HG02610 (cell line): ENCODE results near the gene EFHC1.
A peak's percentile ranks its signal among the peaks of the same experiment; 100 is the strongest.

Source experiments
- ATAC-seq: cut with Tn5 transposase; IDR thresholded peaks from one replicate; pipeline ENCODE4 v1.9.1; 2021; ENCODE audit warnings: mild to moderate bottlenecking, moderate library complexity; ENCODE audit not compliant: unreplicated experiment

The EFHC1 gene

GRCh38 chr6:52537001-52537753, 117.0 kb downstream of the EFHC1 start:
- peak; percentile 76 for ATAC-seq

GRCh38 chr6:52538252-52538900, 118.2 kb downstream of the EFHC1 start:
- no peak for ATAC-seq

GRCh38 chr6:52538901-52539354, 118.8 kb downstream of the EFHC1 start:
- no peak for ATAC-seq

- ATAC-seq = no peak
These were observed 119.5 kb downstream of the EFHC1 start for GRCh38 chr6:52539607-52540006.

- ATAC-seq = no peak
These were observed 120.3 kb downstream of the EFHC1 start for GRCh38 chr6:52540286-52540902.

- ATAC-seq = no peak
These were observed 121.0 kb downstream of the EFHC1 start for GRCh38 chr6:52541135-52541534.

GRCh38 chr6:52543262-52543661, 123.1 kb downstream of the EFHC1 start:
- no peak for ATAC-seq

GRCh38 chr6:52543729-52544601, 123.8 kb downstream of the EFHC1 start:
- no peak for ATAC-seq

GRCh38 chr6:52544602-52545405, 124.7 kb downstream of the EFHC1 start:
- no peak for ATAC-seq

- peak; percentile 41 for ATAC-seq
These were observed 125.4 kb downstream of the EFHC1 start for GRCh38 chr6:52545406-52546119.

- peak; percentile 80 for ATAC-seq
These were observed 126.0 kb downstream of the EFHC1 start for GRCh38 chr6:52546192-52546591.

GRCh38 chr6:52546678-52547077, 126.5 kb downstream of the EFHC1 start:
- ATAC-seq = peak; percentile 84

- no peak for ATAC-seq
These were observed 127.7 kb downstream of the EFHC1 start for GRCh38 chr6:52547647-52548352.

GRCh38 chr6:52548353-52548713, 128.2 kb downstream of the EFHC1 start:
- no peak for ATAC-seq

GRCh38 chr6:52548999-52549398, 128.9 kb downstream of the EFHC1 start:
- no peak for ATAC-seq

GRCh38 chr6:52549428-52549827, 129.3 kb downstream of the EFHC1 start:
- ATAC-seq = no peak

GRCh38 chr6:52550014-52550575, 130.0 kb downstream of the EFHC1 start:
- no peak for ATAC-seq

GRCh38 chr6:52550870-52551269, 130.7 kb downstream of the EFHC1 start:
- no peak for ATAC-seq
